Vagina (tissue), 2 donors: ENCODE results near the gene PDE3A.

Source experiments
- CTCF ChIP-seq, 3 experiments: fragments of 450-650 bp in 2 of 3; fragments of 200-600 bp in 1 of 3; sonication (generic) in 1 of 3; IDR thresholded peaks; one replicate each; pipeline ENCODE4 v1.5.1; 2017 to 2019; ENCODE audit warnings: antibody characterized with exemption in 3 of 3, mild to moderate bottlenecking in 2 of 3, moderate library complexity in 2 of 3
- POLR2A ChIP-seq, 2 donors: fragments of 450-650 bp; IDR thresholded peaks; one replicate each; pipeline ENCODE4 v1.6.1; 2017; ENCODE audit warnings: antibody characterized with exemption in 2 of 2, mild to moderate bottlenecking in 2 of 2, moderate library complexity in 2 of 2
- POLR2AphosphoS5 ChIP-seq, 2 donors: sonication (generic); formaldehyde crosslinking; IDR thresholded peaks; one replicate each; pipeline ENCODE4 v1.9.0; 2017; ENCODE audit warnings: antibody characterized with exemption in 2 of 2, mild to moderate bottlenecking in 2 of 2, low read depth in 1 of 2; ENCODE audit not compliant: insufficient read depth in 1 of 2

GRCh38 chr12:20377750-20378149 is 9.4 kb downstream of the PDE3A start:
- TF ChIP-seq CTCF (IDR thresholded peaks at IDR 0.05) (no peak), POLR2A (IDR thresholded peaks at IDR 0.05) (no peak), POLR2AphosphoS5 (IDR thresholded peaks at IDR 0.05; ENCODE audit: insufficient read depth in 1 of 2, low read depth in 1 of 2) (no peak)
